Activated CD4-positive, alpha-beta T cell treated with anti-CD3 and anti-CD28 coated beads, Interleukin-2, amount 50 U/mL, for 1 hour (primary cell): ENCODE measurements around the gene ST6GAL1.
"Not testable (repeated sequence)": the region's sequence is repeated elsewhere in the genome, so short reads cannot be mapped to it uniquely, and the experiment has no call there.

Experiments used
- DNase-seq: peaks from one replicate; pipeline ENCODE4 v3.0.0-alpha.2; 2020

The ST6GAL1 gene, protein sequence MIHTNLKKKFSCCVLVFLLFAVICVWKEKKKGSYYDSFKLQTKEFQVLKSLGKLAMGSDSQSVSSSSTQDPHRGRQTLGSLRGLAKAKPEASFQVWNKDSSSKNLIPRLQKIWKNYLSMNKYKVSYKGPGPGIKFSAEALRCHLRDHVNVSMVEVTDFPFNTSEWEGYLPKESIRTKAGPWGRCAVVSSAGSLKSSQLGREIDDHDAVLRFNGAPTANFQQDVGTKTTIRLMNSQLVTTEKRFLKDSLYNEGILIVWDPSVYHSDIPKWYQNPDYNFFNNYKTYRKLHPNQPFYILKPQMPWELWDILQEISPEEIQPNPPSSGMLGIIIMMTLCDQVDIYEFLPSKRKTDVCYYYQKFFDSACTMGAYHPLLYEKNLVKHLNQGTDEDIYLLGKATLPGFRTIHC

DNA sequence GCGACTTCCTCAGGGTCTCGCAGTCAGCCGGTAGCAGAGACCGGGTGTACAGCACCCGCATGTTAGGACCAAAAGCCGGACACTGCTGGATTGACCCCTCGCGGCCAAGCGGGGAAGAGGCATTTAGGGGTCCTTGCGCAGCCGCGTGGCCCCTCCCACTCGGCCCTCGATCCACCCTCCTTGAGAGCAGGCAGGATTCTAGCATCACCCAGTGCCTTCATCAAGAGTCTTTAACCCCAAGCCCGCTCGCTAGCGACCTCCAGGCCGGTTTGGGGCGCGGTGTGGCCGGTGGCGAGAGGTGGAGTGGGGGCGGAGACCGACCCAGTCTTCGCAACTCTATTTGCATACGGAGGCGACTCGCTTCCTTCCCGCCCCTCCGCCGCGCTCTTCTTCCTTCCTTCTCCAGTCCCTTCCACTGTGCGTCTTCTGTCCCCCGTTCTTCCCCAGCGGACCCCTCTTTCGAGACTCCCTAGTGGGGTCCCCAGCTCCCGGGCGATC is at the start of gene ST6GAL1:
Gene ST6GAL1 (plus strand): TSS at position 384 of the 498 bp plus-strand sequence. CDS start 112,178 bp downstream, outside the sequence.
- DNase-seq = peak; percentile 58

DNA sequence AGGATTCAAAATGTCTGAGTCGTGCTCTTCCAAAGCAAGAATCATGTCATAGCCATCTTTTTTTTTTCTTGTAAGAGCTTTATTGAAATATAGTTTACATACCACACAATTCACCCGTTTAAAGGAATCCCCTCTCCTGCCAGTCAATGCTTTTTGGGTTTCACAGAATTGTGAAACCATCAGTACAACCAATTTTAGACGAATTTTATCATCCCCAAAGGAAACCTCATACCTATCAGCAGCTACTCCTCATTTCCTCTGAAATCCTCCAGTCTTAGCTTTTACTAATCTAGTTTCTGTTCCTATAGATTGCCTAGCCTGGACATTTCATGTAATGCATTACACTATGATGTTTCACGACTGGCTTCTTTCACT is 48.2 kb upstream of the ST6GAL1 start:
- DNase-seq = no peak

DNA sequence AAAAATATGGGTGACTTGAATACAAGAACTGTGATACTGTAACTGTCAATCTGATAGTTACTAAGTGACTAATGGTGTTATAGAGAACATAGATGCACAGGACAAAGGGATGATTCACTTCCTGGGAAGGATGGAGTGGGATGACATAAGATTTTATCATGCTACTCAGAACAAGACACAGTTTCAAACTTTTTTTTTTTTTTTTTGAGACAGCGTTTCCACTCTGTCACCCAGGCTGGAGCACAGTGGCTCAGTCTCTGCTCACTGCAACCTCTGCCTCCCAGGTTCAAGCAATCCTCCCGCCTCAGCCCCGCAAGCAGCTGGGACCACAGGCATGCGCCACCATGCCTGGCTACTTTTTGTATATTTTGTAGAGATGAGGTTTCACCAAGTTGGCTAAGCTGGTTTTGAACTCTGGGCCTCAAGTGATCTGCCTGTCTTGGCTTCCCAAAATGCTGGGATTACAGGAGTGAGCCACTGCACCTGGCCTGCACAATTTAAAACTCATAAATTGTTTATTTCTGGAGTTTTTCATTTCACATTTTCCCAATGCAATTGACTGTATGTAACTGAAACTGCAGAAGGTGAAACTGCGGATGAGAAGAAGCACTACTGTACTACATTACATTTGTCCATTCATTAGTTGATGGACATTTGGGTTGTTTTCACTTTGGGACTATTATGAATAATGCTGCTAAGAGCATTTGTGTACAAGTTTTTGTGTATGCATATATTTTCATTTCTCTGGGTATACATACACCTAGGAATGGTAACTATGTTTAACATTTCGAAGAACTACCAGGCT is 47.2 kb upstream of the ST6GAL1 start:
- no peak for DNase-seq

DNA sequence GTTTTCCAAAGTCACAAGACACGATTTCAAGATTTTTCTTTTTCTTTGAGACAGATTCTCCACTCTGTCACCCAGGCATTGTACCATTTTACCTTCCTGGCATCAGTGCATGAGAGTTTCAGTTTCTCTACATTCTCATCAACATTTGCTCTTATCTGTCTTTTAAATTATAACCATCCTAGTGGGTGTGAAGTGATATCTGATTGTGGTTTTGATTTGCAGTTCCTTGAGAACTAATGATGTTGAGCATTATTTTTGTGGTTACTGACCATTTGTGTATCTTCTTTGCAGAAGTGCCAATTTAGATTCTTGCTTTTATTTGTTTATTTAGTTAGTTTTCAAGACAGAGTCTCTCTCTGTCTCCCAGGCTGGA is 46.7 kb upstream of the ST6GAL1 start:
- DNase-seq = no peak

DNA sequence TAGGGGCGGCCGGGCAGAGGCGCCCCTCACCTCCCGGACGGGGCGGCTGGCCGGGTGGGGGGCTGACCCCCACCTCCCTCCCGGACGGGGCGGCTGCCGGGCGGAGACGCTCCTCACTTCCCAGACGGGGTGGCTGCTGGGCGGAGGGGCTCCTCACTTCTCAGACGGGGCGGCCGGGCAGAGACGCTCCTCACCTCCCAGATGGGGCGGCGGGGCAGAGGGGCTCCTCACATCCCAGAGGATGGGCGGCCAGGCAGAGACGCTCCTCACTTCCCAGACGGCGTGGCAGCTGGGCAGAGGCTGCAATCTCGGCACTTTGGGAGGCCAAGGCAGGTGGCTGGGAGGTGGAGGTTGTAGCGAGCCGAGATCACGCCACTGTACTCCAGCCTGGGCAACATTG is 45.5 kb upstream of the ST6GAL1 start:
- not testable (repeated sequence) for DNase-seq

DNA sequence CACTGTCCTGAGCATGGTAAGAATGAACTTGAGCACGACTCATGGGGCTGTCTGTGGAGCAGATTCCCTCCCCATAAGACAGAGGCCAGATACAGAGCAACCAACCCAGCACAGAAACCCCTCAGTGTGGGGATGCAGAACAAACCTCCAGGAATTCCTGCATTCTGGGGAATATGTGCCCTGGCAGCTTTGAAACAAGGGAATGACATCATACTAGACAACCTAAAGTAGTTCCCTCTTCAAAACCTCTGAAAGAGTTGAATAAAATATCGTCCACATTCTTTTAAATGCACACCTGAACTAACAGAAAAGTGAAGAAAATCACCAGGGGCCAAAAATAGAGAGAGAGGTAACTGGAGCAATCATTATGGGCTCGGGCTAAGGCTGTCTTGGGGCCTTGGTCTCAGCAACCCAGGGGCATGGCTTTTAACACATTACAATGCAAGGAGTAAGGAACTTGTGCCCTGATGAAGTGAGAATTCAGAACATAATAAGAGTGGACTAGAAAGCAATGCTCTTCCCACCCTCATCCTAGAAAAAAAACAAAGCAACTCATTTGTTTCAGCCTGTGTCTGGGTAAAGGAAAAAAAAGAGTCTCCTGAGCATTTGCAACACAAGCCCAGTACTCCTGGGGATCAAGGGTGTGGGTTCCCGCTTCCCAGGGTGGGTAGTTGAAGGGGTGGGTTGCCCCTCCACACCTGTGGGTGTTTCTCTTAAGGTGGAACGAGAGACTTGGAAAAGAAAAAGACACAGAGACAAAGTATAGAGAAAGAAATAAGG is 43.9 kb upstream of the ST6GAL1 start:
- no peak for DNase-seq

DNA sequence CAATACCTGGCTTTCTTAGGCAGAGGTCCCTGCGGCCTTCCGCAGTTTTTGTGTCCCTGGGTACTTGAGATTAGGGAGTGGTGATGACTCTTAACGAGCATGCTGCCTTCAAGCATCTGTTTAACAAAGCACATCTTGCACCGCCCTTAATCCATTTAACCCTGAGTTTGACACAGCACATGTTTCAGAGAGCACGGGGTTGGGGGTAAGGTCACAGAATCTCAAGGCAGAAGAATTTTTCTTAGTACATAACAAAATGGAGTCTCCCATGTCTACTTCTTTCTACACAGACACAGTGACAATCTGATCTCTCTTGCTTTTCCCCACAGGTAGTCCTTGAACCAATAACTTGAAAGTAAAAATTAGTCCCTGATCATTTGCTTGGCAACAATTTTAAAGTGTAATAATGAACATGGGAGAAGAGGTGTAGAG is 42.8 kb upstream of the ST6GAL1 start:
- DNase-seq = not testable (repeated sequence)

DNA sequence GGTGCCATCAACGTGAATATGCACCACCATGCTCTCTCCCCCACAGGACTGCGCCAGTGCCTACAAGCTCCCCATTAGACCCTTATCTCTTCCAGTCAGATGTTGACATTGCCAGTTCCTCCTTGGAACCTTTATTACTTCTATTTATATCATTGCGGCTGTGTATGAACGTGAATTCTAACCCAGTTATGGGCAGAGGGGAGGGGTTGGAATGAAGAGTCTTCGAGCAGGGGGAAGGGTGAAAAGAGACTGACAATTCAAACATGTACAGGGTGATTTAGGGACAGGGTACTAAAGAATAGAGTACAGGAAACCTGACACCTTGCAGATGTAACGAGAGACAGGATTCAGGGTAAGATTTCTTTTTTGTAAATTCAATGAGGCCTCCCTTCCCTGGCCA is 41.8 kb upstream of the ST6GAL1 start:
- DNase-seq = no peak

DNA sequence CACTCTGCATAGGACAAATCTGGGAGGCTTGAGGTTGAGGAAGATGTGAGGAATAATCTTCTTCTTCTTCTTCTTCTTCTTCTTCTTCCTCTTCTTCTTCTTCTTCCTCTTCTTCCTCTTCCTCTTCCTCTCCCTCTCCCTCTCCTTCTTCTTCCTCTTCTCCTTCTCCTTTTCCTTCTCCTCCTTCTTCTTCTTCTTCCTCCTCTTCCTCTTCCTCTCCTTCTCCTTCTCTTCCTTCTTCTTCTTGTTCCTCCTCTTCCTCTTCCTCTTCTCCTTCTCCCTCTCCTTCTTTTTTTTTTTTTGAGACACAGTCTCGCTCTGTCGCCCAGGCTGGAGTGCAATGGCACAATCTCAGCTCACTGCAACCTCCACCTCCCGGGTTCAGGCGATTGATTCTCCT is 40.6 kb upstream of the ST6GAL1 start:
- not testable (repeated sequence) for DNase-seq

DNA sequence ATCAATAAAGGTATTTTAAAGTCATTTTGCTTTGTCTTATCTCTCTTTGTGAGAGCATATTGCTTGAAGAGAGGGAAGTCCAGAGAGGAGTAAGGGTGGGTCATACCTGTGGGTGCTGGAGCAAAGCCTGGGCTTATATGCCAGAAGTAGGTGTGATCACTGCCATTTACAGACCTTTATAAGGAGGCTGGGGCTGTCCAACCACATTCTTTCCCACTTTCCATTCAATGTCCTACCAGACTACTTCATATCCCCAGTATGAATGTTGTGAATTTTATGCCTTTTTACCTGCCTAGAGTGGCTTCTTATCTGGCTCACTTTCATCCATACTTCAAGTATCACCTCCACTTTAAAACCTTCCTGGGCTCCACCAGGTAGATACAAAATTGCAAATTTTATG is 39.4 kb upstream of the ST6GAL1 start:
- DNase-seq = no peak

DNA sequence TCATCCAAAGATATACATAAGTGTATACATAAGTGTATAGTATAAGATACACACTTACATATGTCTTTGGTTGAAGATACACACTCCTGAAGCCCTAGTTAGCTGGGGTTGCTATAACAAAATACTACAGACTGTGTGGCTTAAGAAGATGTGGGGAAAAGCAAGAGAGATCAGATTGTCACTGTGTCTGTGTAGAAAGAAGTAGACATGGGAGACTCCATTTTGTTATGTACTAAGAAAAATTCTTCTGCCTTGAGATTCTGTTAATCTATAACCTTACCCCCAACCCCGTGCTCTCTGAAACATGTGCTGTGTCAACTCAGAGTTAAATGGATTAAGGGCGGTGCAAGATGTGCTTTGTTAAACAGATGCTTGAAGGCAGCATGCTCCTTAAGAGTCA is 37.3 kb upstream of the ST6GAL1 start:
- DNase-seq = not testable (repeated sequence)

DNA sequence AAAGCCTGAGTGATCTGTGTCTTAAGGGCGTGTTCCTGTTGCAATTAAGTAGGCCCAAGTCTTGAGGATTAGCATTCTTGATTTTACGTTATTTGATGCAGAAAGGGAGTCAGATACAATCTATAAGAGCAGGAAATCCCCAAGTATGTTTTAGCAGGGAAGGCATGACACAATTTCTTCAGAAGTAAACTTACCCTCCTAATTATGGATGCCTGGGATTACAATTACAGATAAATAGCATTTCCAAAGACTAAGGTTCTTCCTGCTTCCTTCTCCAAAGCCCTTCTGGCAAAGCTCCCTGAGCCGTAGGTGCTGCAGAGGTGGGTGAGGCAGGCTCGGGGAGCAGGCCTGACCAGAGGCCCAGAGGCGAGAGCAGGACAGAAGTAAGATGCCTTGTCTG is 34.9 kb upstream of the ST6GAL1 start:
- DNase-seq = no peak

DNA sequence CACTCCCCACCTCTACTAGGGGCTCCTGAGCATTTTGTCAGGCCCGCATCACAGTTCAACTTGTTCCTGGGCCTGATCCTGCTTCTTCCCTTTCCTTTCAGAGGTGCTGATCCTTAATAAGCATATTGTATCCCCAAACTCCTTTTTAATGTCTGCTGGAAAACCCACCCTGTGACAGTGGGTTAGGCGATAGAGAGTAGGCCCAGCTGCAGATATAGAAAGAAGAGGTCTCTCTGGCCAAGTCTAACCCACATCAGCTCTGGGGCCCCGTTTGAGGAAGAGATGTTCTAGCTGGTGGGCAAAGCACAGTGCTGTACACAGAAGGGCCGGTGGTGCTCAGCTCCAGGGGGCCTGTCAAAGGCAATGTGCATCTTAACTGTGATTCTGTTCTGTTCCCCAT is 34.3 kb upstream of the ST6GAL1 start:
- no peak for DNase-seq

DNA sequence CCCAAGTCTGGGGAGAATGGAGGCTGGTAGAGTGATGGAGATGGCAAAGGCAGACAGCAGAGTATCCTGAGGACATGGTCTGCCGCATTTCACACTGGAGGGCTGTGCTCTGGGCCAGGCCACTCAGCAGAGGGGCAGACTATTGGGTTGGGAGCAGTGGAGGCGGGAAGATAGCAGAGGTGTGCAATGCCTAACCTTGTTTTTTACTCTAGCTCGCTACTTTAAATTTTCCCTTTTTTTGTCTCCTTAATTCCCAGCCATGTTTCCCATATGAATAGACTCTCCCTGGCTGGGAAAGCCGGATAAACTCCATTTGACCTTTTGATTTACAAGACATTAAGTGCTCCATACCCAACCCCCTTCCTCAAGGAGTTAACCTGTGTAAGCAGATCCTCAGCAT is 33.5 kb upstream of the ST6GAL1 start:
- DNase-seq = no peak

DNA sequence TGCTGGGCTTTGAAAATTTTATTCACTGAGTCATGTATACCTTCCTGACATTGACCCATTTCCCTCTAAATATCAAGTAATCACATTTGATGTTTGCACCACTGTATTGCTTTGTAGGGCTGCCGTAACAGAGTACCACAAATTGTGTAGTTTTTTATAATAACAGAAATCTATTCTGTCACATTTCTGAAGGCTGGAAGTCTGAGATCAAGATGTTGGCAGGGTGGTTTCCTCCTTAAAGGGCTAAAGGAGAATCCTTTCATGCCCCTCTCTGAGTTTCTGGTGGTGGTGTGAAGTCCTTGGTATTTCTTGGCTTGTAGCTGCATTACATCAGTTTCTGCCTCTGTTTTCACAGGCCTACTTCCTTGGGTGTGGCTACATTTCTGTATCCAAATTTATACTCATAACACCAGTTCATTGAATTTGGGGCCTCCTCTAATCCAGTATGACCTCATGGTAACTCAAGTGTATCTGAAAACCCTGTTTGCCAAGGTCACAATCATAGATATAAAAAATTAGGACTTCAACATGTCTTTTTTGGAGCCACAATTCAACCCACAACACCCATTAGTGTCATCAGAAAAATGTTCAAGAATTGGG is 29.1 kb upstream of the ST6GAL1 start:
- no peak for DNase-seq

DNA sequence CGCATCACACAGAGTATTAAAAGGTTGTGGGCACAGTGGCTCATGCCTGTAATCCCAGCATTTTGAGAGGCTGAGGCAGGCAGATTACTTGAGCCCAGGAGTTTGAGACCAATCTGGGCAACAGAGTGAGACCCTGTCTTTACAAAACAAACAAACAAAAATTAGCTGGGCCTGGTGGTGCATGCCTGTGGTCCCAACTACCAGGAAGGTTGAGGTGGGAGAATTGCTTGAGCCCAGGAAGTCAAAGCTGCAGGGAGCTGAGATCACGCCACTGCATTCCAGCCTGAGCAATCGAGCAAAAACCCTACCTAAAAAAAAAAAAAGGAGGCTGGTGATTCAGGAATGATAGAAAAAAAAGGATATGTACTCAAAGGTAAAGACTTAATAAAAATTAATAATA is 28.2 kb upstream of the ST6GAL1 start:
- no peak for DNase-seq

DNA sequence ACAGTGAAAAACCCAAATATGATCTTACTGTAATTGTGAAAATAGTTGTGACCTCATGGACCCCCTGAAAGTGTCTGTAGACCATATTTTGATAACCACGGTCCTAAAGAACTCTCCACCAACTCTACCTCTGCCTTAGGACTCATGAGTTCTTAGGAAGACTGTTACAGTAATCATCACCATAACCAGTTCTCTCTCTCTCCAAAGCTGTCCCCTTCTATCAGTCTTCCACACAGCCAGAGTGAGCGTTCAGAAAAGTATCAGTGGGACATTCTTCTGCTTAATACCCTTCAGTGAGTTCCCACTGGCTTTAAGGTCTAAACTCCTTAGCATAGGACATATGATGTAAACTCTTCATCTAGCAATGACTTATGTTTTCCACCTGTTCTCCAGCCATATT is 27.6 kb upstream of the ST6GAL1 start:
- no peak for DNase-seq

DNA sequence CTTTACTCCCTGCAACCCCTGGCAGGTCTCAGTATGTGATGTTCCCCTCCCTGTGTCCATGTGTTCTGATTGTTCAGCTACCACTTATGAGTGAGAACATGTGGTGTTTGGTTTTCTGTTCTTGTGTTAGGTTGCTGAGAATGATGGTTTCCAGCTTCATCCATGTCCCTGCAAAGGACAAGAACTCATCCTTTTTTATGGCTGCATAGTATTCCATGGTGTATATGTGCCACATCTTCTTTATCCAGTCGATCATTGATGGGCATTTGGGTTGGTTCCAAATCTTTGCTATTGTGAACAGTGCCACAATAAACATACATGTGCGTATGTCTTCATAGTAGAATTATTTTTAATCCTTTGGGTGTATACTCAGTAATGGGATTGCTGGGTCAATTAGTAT is 26.6 kb upstream of the ST6GAL1 start:
- DNase-seq = not testable (repeated sequence)

DNA sequence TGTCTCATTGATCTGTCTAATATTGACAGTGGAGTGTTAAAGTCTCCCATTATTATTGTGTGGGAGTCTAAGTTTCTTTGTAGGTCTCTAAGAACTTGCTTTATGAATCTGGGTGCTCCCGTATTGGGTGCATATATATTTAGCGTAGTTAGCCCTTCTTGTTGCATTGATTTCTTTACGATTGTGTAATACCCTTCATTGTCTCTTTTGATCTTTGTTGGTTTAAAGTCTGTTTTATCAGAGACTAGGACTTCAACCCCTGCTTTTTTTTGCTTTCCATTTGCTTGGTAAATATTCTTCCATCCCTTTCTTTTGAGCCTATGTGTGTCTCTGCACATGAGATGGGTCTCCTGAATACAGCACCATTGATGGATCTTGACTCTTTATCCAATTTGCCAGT is 23.3 kb upstream of the ST6GAL1 start:
- DNase-seq = not testable (repeated sequence)

DNA sequence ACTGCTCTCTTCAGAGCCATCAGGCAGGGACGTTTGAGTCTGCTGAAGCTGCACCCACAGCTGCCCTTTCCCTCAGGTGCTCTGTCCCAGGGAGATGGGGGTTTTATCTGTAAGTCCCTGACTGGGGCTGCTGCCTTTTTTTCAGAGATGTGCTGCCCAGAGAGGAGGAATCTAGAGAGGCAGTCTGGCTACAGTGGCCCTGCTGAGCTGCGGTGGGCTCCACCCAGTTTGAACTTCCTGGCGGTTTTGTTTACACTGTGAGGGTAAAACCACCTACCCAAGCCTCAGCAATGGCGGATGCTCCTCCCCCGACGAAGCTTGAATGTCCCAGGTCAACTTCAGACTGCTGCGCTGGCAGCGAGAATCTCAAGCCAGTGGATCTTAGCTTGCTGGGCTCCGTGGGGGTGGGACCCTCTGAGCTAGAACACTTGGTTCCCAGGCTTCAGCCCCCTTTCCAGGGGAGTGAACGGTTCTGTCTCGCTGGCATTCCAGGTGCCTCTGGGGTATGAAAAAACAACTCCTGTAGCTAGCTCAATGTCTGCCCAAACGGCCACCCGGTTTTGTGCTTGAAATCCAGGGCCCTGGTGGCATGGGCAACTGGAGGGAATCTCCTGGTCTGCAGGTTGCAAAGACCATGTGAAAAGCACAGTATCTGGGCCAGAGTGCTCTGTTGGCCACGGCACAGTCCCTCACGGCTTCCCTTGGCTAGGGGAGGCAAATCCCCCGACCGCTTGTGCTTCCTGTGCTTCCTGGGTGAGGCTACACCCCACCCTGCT is 21.1 kb upstream of the ST6GAL1 start:
- peak; percentile 75 for DNase-seq

DNA sequence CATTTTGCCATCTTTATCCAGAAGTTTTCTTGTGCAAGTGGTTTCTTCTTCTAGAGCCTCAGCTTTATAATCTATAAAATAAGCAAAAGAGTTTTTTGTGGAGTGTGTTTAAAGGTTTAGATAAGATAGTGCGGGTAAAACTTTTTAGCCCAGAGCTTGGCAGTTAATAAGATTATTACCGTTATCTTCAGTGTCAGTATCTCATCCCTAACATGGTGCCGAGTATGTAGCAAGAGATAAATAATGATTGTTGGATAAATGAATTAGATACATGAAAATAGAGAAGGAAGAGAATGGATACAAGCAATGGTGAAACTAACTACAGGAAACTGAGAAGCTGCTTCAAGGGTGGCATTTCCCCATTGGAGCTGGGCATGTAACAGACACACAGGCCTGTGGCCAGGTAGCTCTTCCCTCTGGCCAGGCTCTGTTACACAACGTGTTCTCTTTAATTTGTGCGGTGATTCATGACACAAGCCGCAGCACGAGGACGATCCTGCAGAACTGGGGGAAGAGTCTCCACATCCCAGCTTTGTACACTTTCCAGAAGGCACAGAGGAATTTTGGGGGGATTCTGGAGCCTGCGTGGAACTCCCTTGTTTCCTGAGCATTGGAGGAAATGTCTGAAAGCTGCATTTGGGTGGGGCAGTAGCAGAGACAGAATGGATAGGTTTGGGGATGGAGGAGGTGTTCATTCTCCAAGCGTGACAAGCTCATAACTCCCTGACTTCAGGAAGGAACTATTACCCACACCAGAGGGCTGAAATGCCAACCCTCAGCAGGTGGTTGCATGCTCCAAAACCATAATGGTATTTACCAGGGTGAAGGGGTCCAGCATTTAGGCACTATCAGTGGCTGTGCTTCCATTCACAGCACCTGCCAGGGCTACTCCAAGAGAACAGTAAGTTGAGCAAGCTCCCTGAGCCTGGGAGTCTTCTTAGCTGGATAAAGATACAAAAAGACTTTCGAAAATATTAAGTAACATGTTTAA is 14.2 kb upstream of the ST6GAL1 start:
- no peak for DNase-seq
